Testis (tissue), 3 donors: ENCODE results near the gene EIF4EBP3. TPM values are rescaled to one million over a fixed set of nuclear protein-coding genes. Genes with fewer than 3 reads are reported as not detected.
A peak's percentile ranks its signal among the peaks of the same experiment; 100 is the strongest.
"Not testable (repeated sequence)": the region's sequence is repeated elsewhere in the genome, so short reads cannot be mapped to it uniquely, and the experiment has no call there.

ENCODE experiments used
- DNase-seq: peaks from one replicate; pipeline ENCODE4 v3.0.0-alpha.2; 2019
- H3K27ac ChIP-seq, 2 donors: fragments of 200-600 bp; sonication (generic); one replicate each; pipeline ENCODE4 v1.5.1; 2019
- H3K27me3 ChIP-seq: fragments of 200-600 bp; sonication (generic); one replicate; pipeline ENCODE4 v1.5.1; 2019
- H3K36me3 ChIP-seq: fragments of 200-600 bp; sonication (generic); one replicate; pipeline ENCODE4 v1.5.1; 2017; ENCODE audit warnings: low read depth; ENCODE audit errors: missing control alignments
- H3K4me1 ChIP-seq: fragments of 200-600 bp; sonication (generic); one replicate; pipeline ENCODE4 v1.5.1; 2019
- H3K4me3 ChIP-seq, 2 donors: fragments of 200-600 bp; sonication (generic); one replicate each; pipeline ENCODE4 v1.5.1; 2017 to 2019
- H3K9me3 ChIP-seq: fragments of 200-600 bp; sonication (generic); one replicate; pipeline ENCODE4 v1.5.1; 2017
- CTCF ChIP-seq, 3 experiments: fragments of 450-650 bp in 2 of 3; fragments of 200-600 bp in 1 of 3; sonication (generic) in 1 of 3; IDR thresholded peaks; one replicate each; pipeline ENCODE4 v1.5.1; 2016 to 2019; ENCODE audit warnings: antibody characterized with exemption in 3 of 3, mild to moderate bottlenecking in 2 of 3, moderate library complexity in 1 of 3
- POLR2A ChIP-seq: fragments of 450-650 bp; IDR thresholded peaks from one replicate; pipeline ENCODE4 v1.6.1; 2017; ENCODE audit warnings: antibody characterized with exemption, mild to moderate bottlenecking, moderate library complexity
- WGBS, 2 donors: methylation state at CpG; one replicate each; pipeline ENCODE4 v1.1.5; 2018; 5-methylcytosine and 5-hydroxymethylcytosine counted together
- intact Hi-C: fragments of 100-400 bp; cut with DNase I; formaldehyde crosslinking; loops from one replicate; pipeline ENCODE4 v1.15.1; 2023; ENCODE audit warnings: low total_unique reads
- polyA plus RNA-seq: library from polyadenylated mRNA; stranded (reverse); fragments of 350-450 nt; fragmentation: Illumina TruSeq; extraction: RNeasy Lipid Tissue Mini Kit (QIAGEN cat#74804); gene quantifications from one replicate; pipeline ENCODE4 v1.2.3, GENCODE V29; 2014; ENCODE audit warnings: low read depth, low replicate concordance; ENCODE audit not compliant: insufficient read depth
- total RNA-seq, 2 donors: library from RNA; depleted of rRNA; stranded (reverse); fragments of >200 nt; gene quantifications; one replicate each; pipeline ENCODE4 v1.2.3, GENCODE V29; 2016

EIF4EBP3 gene
- total and polyA plus RNA-seq, 3 donors from 2014 or later, result 11.7 to 47.3 (median 14.0) TPM

DNA sequence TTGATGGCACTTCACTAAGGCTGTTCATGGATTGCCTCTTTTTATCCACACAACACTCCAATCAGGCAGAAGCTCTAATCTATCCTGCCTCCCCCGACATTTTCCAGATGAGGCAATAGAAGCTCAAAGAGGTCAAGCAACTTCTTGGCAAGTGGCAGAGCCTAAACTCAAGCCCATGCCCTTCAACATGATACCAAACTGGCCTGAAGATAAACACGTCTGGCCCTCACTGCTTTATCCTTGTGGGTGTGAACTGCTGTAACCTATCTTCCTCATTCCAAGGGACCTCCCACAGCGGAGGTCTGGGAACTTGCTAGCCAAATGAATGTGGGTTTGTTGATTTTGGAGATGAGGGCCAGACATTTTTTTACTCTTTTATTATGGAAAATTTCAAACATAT, 26.7 kb downstream of the EIF4EBP3 start:
- DNase-seq, result peak; percentile 91
- intact Hi-C loops, result no loop called here
- Histone ChIP-seq H3K4me3 (no peak overlapping the region), H3K27ac (peak overlapping the region; percentile 80 to 84), H3K27me3 (no peaks in the 10 kb centered on the region), H3K9me3 (no peaks in the 10 kb centered on the region), H3K36me3 (no peaks in the 10 kb centered on the region), H3K4me1 (peaks cover 72% of the 10 kb centered on the region)
- TF ChIP-seq POLR2A (no peak), CTCF (IDR thresholded peaks at IDR 0.05) (no peak)
- WGBS, 2 donors, result 41 to 44% methylated on average over 3 of the region's 3 CpGs

GRCh38 chr5:140575309-140575708, 27.8 kb downstream of the EIF4EBP3 start:
- 74 to 87% methylated on average over 6 to 8 of the region's 8 CpGs for WGBS, 2 donors
- no peaks in the 10 kb centered on the region for H3K36me3 ChIP-seq
- TF ChIP-seq POLR2A (no peak), CTCF (IDR thresholded peaks at IDR 0.05) (peak; percentile 37 to 54 (median 50))
- no peaks in the 10 kb centered on the region for H3K9me3 ChIP-seq
- H3K27ac ChIP-seq, result peak overlapping the region; percentile 80 to 84
- H3K4me1 ChIP-seq, result peaks cover 63% of the 10 kb centered on the region
- intact Hi-C loops, result no loop called here
- no peak overlapping the region for H3K4me3 ChIP-seq
- no peaks in the 10 kb centered on the region for H3K27me3 ChIP-seq
- DNase-seq, result peak; percentile 81

DNA sequence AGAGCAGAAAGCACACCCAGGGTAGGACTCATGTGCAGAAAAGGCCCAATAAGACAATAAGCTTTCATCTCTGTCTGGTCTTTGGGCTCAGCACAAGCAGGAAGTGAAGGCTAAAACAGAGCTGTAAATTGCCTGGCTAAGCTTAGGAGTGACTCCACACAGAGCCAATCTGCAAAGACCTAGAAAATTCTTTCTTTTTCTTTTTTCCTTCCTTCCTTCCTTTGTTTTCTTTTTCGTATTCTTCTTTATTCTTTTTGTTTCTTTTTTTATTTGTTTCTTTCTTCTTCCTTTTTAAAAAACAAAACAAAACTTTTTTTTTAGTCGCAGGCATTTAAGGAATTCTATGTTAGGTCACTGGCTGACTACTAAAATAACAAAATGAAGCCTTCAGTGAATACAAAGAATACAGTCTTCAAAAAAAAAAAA, 29.3 kb downstream of the EIF4EBP3 start:
- H3K4me1 ChIP-seq, result peaks cover 51% of the 10 kb centered on the region
- intact Hi-C loops, result no loop called here
- H3K27ac ChIP-seq, result peak overlapping the region; percentile 52 to 84
- no peaks in the 10 kb centered on the region for H3K9me3 ChIP-seq
- H3K27me3 ChIP-seq, result no peaks in the 10 kb centered on the region
- H3K36me3 ChIP-seq, result no peaks in the 10 kb centered on the region
- no peak for DNase-seq
- no peak for TF ChIP-seq POLR2A
- WGBS, 2 donors, result 45 to 46% methylated on average over 2 of the region's 2 CpGs
- H3K4me3 ChIP-seq, result no peak overlapping the region

DNA sequence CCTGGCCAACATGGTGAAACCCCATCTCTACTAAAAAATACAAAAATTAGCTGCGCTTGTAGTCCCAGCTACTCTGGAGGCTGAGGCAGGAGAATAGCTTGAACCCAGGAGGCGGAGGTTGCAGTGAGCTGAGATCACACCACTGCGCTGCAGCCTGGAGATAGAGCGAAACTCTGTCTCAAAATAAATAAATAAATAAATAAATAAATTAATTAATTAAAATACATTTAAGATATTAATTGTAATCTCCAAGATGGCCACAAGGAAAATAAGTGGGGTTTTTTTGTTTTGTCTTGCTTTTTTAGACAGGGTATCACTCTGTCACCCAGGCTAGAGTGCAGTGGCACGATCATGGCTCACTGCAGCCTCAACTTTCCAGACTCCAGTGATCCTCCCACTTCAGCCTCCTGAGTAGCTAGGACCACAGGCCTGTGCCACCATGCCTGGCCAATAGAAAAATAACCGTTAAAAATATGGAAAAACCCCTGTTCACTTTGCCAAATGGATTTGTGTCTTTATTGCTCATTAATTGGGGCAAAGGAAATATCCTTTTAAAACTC, 31.8 kb downstream of the EIF4EBP3 start:
- DNase-seq, H3K36me3 ChIP-seq, H3K27ac ChIP-seq, H3K27me3 ChIP-seq, intact Hi-C loops, H3K9me3 ChIP-seq, H3K4me3 ChIP-seq: not testable (repeated sequence)
- H3K4me1 ChIP-seq, result peaks cover 28% of the 10 kb centered on the region
- 93 to 95% methylated on average over 6 of the region's 6 CpGs for WGBS, 2 donors
- peak in 1 of 3 experiments; percentile 42 for TF ChIP-seq CTCF (IDR thresholded peaks at IDR 0.05)

- 89 to 96% methylated on average over 1 of the region's 1 CpG for WGBS, 2 donors
- no peaks in the 10 kb centered on the region for H3K36me3 ChIP-seq
- TF ChIP-seq CTCF (IDR thresholded peaks at IDR 0.05) (no peak), POLR2A (no peak)
- no peak for DNase-seq
- no peak overlapping the region for H3K4me3 ChIP-seq
- H3K27me3 ChIP-seq, result no peaks in the 10 kb centered on the region
- peaks cover 7% of the 10 kb centered on the region for H3K4me1 ChIP-seq
- intact Hi-C loops, result no loop called here
- H3K9me3 ChIP-seq, result no peaks in the 10 kb centered on the region
- no peak overlapping the region for H3K27ac ChIP-seq
These were observed 40.0 kb downstream of the EIF4EBP3 start for GRCh38 chr5:140587495-140587894.
